Myocyte (in vitro differentiated cells): Measurements from ENCODE around the gene CFAP100. TPM values are rescaled to one million over a fixed set of nuclear protein-coding genes. Genes with fewer than 3 reads are reported as not detected.
A peak's percentile ranks its signal among the peaks of the same experiment; 100 is the strongest.

Experiments used
- DNase-seq: peaks from one replicate; pipeline ENCODE4 v3.0.0-alpha.2; 2012; ENCODE audit warnings: low read depth
- total RNA-seq: library from RNA; depleted of rRNA; stranded (reverse); fragments of >200 nt; gene quantifications from 2 replicates; pipeline ENCODE4 v1.2.3, GENCODE V29; 2014

Gene CFAP100
- total RNA-seq, 1 donor from 2014 or later = not detected

DNA sequence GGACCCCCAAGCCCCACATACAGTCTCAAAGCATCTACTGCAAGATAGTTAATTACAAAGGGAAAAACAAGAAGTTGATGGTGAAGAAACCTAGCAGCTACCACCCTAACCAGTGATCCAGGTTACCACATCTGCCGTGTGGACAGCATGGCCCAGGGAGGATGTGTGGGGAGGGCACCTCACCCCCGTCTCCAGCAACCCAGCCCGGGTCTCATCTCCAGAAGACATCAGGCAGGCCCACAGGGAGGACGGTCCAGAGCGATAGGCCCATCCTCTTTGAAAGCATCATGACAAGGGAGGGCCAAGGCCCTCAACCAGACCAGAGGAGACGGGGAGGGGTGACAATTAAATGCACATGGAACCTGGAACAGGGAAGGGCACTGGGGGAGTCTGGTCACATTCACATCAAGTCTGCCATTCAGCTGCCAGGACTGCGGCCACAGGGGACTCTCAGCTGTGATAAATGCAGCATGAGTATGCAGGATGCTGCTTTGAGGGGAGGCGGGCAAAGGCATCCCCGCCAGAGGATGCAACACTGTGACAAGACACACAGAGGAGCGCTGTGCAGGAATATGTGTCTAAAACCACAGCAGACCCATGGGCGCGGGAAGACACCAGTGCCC, 62.2 kb downstream of the CFAP100 start:
- DNase-seq = no peak

DNA sequence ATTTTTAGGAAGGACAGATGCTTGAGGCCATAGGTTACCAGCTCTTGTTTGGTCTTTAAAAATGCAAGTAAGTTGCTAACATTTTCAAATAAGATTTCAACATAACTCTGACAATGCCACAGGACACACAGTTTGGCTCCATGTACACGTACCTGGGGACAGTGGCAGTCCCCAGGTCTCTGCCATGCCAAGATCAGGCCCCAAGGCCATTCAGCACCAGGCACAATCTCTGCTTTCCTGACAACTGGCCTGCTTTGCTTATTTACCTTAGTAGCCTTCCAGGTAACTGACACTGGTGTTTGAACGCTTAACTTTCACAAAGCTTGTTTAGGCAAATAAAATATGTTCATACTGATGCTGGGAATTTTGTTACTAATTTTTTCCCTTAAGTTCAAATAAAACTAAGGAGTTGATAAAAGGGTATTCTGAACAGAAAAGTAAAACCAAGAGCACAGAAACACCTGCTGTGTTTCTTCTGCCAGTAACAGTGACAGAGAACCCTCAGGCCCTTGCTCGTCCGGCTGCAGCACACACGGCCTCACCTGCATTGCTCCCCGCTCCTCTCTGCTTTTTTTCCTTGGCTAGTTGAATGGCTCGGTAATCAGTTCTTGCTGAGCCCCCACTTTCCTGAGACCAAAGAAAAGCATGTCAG, 64.5 kb downstream of the CFAP100 start:
- no peak for DNase-seq

DNA sequence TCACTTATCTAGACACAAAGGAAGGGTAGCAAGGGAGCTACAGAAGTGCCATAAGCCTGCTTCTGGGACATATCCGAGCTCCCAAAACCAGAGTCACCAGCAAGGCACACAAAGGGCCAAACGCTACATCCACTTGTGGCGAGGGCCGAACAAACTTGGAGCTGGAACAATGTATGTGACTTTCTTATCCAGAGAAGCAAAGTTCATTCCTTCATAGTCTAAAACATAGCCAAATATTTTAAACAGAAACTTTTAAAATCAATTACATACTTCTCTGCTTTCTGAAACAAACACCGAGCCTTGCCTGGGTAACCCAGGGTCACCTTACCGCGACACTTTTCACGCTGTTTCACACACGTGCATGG, 65.0 kb downstream of the CFAP100 start:
- DNase-seq = no peak

DNA sequence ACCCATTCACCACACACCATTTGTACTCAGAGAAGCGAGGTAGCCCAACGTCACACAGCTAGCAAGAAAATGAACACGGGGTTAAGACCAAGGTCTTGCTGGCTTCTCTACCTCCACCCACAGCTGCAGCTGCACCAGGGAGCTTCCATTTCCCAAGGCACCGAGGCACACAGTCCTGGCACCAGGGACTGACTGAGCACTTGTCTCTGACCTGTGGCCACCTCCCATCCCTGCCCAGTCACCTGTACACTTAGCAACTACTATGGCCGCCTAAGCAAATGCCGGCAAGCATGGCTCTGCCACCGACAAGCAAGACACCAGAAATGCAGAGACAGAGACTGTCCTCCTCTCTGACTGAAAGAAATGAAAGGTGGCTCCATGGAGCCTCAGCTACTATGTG, 65.7 kb downstream of the CFAP100 start:
- no peak for DNase-seq

DNA sequence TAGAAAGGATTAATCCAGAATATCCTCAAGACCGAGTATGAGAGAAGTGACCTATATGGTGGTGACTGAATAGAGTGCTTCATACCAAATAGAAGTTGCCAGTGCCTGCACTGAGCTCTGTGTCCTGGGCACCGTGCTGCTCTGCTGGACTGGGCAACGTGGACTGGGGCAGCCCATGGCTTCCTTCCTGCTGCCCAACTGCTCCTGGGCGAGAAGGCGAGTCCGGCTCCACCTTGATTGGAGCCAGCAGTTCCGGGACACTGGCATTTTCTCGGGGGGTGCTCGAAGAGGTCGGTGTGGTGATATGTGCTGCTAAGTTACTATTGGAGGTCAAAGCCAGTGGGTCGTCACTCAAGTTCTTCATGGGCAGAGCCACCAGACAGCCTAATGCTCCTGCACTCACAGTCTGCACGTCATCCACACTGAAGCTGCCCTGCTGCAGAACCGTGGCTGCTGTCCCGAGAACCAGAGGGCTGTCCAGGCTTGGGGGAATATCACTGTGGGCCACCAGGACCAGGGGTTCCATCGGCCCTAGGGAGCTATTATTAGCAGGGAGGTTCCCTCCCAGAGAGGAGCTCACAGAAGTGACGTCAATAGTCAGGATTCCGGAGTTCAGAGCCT, 66.9 kb downstream of the CFAP100 start:
- DNase-seq = no peak

DNA sequence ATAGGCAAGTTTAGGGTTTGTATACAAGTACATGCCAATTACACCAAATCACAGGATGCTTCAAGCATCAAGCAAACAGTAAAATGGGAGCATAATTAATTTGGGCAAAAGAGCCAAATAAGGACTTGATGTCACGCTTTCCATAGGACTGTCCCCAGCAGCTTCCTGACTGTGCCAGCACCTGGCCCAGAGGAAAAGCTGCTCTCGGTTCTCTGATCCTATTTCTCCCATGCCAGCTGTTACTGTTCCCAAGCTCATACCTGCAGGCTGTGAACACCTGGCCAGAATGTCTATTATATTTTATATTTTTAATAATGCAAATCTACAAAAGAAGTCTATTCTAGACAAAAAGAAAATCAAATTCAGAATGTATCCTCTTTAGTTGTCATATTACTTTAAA, 68.8 kb downstream of the CFAP100 start:
- DNase-seq = no peak

DNA sequence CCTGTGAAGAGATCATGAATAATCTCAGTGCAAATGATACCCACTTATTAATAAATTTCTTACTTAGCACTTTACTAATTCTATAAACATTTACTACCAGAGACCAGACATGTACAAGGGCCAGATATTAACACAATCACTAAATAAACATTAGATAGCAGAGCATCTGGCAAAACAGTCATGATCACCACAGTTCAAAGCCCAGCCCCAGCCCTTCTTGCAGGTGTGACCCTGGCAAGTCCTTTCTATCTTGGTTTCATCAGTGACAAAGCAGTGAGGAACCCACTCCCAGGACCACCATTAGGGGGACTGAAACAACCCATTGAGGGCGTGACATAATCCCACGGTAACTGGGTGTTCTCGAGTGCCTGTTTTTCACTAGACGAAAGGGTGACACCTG, 69.4 kb downstream of the CFAP100 start:
- DNase-seq = peak; percentile 30

DNA sequence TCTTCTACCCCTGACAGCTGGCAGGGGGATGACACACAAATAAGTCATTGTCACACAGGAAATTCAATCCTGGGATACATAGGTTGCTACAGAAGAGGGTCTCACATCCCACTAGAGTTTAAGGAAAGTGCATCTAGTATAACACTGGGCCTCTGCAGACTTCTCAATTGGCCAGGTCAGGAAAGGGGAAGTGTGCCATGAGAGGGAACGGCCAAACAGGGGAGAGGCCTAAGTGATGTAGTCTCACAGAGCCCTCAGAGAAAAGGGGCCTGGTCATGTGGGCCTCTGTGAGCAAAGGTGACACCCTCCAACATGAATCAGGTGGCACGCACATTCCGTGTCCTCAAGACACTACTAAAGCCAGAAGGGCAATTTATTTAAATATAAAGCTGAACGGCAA, 69.8 kb downstream of the CFAP100 start:
- no peak for DNase-seq

DNA sequence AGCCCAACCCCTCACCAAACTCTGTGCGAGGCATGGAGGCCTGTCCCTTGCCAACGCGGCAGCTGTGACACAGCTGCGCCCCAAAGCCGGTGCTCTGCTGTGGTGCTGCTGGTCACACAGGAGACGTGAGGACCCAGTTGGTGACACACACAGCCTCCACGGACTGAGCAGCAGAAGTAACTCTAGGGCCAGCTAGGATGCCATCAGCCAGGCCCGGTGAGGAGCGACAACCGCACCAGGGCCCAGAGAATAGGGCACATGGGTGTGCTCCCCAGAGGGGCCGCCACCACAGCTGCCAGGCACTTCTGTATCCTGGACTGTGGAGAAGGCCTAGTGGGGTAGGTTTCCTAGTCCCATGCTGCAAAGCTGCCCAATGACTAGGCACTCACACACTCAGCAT, 70.3 kb downstream of the CFAP100 start:
- DNase-seq = peak; percentile 47

DNA sequence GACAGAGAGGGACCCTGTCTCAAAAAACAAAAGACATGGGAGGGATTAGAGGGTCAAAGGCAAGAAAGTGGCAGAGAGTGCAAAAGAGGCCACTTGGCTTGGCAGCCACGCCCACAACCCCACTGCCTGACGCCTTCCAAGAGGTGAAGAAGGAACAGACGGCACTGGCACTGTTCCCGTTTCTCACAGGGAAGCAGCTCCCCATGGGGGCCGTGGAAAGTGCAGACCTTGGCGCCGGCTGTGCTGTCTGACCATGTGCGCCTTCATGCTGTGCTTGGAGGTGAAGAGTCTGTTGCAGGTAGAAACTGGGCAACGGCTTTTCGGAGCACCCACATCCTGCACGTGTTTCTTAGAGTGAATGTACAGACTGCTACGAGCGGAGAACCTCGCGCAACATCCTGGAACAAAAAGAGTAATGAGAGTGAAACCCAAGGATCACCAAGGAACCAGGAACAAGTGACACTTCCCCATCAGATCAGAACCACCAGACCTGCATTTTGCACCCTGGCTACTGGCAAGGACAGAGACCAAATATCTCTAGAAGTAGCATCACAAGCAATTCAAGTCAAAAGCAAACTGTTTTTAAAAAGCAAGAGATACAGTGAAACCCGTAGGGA, 71.3 kb downstream of the CFAP100 start:
- no peak for DNase-seq

DNA sequence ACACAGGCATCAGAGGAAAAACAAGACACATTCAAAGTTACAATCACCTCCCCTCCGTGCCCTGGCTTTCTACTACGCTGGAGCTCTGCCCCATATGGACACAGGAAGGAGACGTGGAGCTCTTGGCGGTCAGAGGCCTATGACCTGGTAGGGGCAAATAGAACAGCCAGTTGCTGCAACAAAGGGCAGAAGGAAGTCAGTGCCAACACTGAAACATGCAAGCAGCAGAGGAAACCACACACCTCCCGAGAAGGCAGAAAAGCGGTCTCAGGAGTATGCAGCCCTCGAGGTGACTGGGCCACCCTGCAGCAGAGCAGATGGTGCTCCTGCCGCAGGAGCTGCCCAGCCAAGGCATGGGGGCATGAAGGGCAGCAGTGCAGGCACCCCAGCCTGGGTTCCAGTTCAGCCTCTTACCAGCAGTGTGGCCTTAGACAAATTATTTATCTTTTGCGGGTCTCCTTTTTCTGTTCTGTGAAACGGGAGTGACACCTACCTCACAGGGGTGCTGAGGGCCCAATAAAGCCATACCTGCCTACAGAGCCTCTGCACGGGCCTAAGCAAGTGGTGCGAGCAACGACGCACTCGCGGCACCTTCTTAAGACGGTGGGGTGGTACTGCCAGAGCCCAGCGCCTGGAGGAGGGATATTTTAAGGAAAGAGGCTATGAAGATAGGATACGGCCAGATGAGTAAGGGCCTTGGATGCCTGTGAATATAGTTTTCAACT, 72.3 kb downstream of the CFAP100 start:
- DNase-seq = peak; percentile 28

DNA sequence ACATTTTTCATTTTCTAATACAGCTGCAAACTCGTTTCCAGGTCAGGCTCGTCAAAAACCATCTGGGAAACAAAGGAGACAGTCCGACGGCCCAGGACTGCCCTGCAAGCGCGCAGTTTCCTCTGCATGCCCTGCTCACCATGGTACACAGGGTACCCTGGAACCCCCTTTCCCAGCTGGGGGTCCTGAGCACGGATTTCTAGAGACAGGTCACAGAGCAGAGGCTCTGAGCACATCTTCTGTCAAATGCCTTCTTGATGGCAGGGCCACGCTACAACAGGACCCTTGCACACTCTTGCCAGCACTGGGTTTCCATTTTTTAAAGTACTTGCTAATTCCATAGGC, 72.9 kb downstream of the CFAP100 start:
- DNase-seq = no peak

DNA sequence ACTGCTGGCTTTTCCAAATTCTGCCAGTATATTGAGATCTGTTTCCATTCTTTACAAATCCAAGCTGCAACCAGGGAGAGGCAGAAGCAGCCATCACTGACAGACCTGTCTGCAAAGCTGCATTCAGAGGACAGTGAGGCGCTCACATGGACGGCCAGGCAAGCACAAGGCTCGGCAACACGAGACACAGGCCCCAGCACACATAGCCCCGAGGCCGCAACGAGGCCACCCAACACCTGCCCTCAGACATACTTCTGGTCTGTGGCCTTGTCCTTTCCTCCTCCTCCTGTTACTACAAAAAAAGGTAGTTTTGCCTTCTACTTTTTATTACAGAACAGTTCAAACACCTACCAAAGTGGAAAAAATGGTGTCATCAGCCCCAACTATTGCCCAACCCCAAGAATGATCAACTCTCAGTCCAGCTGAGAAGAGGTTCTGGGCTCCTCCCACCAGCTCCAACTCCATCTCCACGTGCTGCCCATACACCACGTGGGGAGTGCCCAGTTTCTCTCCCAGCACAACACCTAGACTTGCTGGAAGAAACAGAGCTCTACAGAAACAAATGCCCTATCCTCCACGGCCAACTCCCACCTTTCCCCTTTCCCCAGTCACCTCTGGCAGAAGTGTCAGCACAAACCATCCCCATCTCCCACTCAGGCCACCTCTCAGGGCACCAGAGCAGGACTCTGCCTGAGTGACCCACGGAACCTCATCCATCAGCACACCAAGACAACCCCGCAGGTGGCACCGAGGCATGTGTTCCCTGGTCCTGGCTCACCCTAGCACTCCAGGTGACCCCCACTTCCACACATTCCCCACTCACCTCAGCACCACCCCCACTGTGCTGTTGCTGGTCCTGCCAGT, 73.6 kb downstream of the CFAP100 start:
- DNase-seq = peak; percentile 16

DNA sequence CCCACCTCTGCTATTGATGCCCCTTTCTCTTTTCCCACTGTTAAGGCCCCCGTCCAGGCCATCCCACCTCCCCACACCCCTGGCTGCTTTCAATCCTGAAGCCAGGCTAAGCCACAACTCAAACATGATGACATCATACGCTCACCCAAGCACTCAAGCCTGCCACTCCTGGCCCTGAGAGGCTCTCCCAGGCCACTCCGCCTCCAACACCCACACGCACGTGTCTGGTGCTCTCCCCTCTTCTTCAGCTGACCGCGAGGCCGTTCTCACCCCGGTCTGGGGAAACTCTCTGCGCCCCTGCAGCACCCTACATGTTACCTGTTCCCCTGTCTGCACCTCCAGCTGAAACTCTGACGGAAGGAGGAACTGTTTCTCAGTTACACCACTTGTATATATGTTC, 74.8 kb downstream of the CFAP100 start:
- DNase-seq = no peak

DNA sequence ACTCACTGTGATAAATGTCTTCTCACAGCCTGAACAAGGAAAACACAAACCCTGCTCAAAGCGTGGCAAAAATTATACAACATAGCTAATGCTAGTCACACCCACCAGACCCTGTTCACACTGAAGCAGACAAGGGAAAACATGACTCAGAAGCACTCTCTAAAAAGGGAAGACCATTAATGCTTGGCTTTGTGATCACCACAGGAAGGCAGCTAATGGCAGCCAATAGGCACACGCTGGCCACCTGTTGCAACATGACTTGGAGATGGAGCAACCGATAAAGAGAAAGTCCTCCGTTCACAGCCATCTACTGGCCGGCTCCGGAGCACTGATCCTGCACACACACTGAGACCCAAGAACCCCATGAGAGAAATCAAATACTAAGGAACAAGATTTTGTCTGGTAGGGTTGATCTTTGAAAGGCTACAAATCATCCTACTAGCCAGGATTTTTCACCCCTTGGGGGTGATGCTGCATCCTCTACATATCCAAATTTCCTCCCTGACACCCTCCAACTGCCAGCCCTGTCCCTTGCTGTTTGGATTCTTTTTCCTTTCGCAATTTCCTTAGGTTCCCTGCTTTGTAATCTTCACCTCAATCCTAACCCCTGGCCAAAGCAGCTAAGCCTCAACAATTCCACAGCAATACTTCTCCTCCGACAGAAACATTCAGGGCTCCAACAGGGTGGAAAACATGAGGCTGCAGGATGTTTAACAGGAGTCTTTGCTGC, 77.7 kb downstream of the CFAP100 start:
- DNase-seq = peak; percentile 95

DNA sequence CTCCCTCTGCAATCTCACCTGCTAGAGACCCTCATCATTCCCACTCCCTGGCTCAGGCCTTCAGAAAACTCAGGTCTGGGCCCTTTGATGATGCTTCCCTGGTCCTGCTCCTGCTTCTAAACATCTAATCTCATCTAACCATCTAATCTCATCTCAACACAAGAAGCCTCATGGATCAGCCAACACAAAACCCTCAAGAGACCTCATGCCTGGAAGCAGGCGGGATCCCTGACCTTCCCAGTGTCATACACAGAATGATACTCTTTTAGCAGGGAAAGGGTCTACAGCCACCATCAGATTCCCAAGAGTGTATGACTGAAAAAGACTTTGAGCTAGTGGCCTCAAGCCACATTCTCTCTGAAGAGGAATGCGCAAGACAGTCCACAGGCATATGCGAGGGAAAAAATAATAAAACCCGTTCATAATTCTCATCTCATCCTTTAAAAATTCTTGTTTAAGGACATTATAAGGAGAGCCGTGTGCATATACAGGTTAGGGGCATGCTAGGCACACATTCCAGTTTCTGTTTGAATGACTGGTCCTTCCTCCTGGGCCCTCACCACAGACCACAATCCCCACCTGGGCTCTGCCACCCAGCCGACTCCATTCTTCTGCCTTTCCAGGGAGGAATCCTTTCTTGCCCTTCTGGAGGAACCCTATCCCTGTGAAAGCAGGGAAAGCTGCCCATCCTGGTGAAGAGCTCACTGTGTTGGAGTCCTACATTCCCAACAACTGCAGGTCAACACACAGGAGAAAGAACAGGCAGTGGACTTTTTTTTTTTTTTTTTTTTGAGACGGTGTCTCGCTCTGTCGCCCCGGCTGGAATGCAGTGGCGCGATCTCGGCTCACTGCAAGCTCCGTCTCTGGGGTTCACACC, 78.8 kb downstream of the CFAP100 start:
- DNase-seq = peak; percentile 22

DNA sequence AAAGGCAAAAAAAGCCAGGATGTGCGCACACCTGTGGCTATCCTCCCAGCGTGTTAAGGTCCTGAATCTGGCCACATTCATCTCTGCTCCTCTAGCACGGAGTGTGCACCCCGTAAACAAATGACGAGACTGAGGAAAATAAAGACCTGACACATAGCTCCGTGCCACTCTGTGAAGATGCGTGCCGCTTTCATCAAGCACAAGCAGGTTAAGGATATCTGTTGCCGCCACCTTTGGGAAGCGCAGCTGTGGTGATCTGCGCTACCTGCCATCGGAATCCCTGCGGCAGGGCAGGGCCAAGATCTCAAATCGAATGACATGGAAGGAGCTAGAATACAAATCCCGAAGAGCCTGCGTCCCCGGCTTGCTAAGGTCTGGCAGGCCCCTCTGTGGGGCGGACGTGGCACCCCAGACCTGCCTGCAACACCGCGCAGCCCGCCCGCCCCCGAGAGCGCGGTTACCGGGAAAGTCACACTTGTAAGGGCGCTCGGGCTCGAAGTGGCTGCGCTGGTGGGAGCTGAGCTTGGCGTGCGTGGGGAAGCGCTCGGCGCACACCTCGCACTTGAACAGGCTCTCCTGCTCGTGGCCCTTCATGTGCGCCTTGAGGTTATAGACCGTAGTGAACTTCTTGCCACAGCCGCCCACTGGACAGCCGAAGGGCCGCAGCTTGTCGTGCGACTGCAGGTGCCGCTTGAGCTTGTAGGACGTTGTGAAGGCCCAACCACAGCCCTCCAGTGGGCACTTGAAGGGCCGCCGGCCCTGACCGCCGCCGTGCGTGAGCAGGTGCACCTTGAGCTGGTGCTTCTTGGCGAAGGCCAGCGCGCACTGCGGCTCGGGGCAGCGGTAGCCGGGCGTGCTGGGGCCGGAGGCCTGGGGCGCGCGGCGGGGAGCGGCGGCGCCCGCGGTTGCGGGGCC, 80.0 kb downstream of the CFAP100 start:
- peak; percentile 72 for DNase-seq
